ENCODE results near the gene ATP6V0E1. TPM values are rescaled to one million over a fixed set of nuclear protein-coding genes. Genes with fewer than 3 reads are reported as not detected.

ATP6V0E1 gene
- total and polyA plus RNA-seq, 2 experiments from 2014 or later: 75.9 to 250 TPM

DNA sequence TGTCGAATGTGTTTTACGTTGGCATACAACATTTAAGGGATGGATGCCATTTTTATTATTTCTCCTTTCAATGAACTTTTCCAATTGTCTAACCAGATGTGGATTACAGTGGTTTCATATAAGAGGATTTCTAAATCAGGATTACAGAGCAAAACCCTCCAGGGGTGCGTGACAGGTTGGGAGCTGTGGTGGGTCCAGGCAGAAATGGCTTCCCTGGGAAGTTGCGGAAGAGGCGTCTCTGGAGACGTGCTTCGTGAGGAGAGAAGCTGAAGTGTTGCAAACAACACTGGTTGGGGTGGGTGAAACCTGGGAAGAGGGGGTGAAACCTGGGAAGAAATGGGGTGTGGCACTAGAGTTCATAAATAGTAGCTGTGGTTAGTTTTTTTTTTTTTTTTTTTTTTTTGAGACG, 28.8 kb upstream of the ATP6V0E1 start (continued):
- TF ChIP-seq, protein P1, sequence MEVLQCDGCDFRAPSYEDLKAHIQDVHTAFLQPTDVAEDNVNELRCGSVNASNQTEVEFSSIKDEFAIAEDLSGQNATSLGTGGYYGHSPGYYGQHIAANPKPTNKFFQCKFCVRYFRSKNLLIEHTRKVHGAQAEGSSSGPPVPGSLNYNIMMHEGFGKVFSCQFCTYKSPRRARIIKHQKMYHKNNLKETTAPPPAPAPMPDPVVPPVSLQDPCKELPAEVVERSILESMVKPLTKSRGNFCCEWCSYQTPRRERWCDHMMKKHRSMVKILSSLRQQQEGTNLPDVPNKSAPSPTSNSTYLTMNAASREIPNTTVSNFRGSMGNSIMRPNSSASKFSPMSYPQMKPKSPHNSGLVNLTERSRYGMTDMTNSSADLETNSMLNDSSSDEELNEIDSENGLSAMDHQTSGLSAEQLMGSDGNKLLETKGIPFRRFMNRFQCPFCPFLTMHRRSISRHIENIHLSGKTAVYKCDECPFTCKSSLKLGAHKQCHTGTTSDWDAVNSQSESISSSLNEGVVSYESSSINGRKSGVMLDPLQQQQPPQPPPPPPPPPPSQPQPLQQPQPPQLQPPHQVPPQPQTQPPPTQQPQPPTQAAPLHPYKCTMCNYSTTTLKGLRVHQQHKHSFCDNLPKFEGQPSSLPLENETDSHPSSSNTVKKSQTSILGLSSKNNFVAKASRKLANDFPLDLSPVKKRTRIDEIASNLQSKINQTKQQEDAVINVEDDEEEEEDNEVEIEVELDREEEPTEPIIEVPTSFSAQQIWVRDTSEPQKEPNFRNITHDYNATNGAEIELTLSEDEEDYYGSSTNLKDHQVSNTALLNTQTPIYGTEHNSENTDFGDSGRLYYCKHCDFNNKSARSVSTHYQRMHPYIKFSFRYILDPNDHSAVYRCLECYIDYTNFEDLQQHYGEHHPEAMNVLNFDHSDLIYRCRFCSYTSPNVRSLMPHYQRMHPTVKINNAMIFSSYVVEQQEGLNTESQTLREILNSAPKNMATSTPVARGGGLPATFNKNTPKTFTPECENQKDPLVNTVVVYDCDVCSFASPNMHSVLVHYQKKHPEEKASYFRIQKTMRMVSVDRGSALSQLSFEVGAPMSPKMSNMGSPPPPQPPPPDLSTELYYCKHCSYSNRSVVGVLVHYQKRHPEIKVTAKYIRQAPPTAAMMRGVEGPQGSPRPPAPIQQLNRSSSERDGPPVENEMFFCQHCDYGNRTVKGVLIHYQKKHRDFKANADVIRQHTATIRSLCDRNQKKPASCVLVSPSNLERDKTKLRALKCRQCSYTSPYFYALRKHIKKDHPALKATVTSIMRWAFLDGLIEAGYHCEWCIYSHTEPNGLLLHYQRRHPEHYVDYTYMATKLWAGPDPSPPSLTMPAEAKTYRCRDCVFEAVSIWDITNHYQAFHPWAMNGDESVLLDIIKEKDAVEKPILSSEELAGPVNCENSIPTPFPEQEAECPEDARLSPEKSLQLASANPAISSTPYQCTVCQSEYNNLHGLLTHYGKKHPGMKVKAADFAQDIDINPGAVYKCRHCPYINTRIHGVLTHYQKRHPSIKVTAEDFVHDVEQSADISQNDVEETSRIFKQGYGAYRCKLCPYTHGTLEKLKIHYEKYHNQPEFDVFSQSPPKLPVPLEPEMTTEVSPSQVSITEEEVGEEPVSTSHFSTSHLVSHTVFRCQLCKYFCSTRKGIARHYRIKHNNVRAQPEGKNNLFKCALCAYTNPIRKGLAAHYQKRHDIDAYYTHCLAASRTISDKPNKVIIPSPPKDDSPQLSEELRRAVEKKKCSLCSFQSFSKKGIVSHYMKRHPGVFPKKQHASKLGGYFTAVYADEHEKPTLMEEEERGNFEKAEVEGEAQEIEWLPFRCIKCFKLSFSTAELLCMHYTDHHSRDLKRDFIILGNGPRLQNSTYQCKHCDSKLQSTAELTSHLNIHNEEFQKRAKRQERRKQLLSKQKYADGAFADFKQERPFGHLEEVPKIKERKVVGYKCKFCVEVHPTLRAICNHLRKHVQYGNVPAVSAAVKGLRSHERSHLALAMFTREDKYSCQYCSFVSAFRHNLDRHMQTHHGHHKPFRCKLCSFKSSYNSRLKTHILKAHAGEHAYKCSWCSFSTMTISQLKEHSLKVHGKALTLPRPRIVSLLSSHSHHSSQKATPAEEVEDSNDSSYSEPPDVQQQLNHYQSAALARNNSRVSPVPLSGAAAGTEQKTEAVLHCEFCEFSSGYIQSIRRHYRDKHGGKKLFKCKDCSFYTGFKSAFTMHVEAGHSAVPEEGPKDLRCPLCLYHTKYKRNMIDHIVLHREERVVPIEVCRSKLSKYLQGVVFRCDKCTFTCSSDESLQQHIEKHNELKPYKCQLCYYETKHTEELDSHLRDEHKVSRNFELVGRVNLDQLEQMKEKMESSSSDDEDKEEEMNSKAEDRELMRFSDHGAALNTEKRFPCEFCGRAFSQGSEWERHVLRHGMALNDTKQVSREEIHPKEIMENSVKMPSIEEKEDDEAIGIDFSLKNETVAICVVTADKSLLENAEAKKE (CRISPR knock-in tag; IDR thresholded peaks at IDR 0.05): no peak
- TF ChIP-seq, protein P2, sequence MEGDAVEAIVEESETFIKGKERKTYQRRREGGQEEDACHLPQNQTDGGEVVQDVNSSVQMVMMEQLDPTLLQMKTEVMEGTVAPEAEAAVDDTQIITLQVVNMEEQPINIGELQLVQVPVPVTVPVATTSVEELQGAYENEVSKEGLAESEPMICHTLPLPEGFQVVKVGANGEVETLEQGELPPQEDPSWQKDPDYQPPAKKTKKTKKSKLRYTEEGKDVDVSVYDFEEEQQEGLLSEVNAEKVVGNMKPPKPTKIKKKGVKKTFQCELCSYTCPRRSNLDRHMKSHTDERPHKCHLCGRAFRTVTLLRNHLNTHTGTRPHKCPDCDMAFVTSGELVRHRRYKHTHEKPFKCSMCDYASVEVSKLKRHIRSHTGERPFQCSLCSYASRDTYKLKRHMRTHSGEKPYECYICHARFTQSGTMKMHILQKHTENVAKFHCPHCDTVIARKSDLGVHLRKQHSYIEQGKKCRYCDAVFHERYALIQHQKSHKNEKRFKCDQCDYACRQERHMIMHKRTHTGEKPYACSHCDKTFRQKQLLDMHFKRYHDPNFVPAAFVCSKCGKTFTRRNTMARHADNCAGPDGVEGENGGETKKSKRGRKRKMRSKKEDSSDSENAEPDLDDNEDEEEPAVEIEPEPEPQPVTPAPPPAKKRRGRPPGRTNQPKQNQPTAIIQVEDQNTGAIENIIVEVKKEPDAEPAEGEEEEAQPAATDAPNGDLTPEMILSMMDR (conservative IDR thresholded peaks at IDR 0.05; ENCODE audit: low read depth in 2 of 2): no peak

DNA sequence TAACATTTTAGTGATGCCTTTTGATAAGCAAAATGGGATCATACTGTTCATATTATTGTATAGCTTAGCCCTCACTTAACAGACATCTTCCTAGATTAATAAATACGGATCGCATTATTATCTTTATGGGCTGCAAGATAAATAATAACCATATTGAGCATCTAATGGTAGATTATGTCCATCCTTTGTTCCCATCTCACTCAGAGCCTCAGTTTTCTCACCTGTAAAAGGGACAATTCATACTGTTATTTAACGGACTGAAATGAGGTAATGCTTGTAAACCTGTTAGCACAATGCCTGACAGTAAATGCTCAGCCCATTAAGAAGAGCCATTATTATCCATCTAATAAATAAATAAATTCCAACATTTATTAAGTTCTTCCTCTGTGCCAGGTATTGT, 27.3 kb upstream of the ATP6V0E1 start:
- Mint-ChIP-seq H3K27ac (no peak overlapping the region), H3K4me1 (peaks cover 3% of the 10 kb centered on the region; the same call in 2 of the 3 replicates), H3K9me3 (no peaks in the 10 kb centered on the region), H3K4me3 (no peak overlapping the region), H3K36me3 (ENCODE audit: low read depth) (peaks cover 2% of the 10 kb centered on the region; the same call in 1 of the 3 replicates), H3K27me3 (ENCODE audit: insufficient read depth, low read depth, poor library complexity) (peaks cover 18% of the 10 kb centered on the region)
- no peaks in the 10 kb centered on the region for H3K36me3 ChIP-seq (ENCODE audit: insufficient read depth)
- ATAC-seq: no peak
- DNase-seq (ENCODE audit: low spot score): no peak
- H3F3A ChIP-seq (replicated peaks; ENCODE audit: low read depth): no peaks in the 10 kb centered on the region
- H3K27ac ChIP-seq (ENCODE audit: low read depth): no peak overlapping the region
- H3K4me3 ChIP-seq: no peak overlapping the region
- H3K79me2 ChIP-seq (replicated peaks; ENCODE audit: insufficient read depth): peaks cover 8% of the 10 kb centered on the region
- no peak overlapping the region for H3K4me2 ChIP-seq
- H4K20me1 ChIP-seq (replicated peaks; ENCODE audit: insufficient read depth): peaks cover 11% of the 10 kb centered on the region; the same call in 1 of the 2 replicates
- H3K27me3 ChIP-seq (ENCODE audit: insufficient read depth): peaks cover 22% of the 10 kb centered on the region
- H2AFZ ChIP-seq: no peak overlapping the region
- no peaks in the 10 kb centered on the region for H3K9me2 ChIP-seq (ENCODE audit: insufficient read depth)
- H3K4me1 ChIP-seq (ENCODE audit: insufficient read depth): peaks cover 3% of the 10 kb centered on the region; the same call in 1 of the 2 replicates
- no peak for TF ChIP-seq EZH2phosphoT487 (IDR thresholded peaks at IDR 0.05; ENCODE audit: unreplicated experiment)
- TF ChIP-seq, protein P1 (CRISPR knock-in tag; IDR thresholded peaks at IDR 0.05): no peak
- TF ChIP-seq CREB1 (CRISPR knock-in tag; IDR thresholded peaks at IDR 0.05; ENCODE audit: low read depth): no peak
- TF ChIP-seq JUNB (IDR thresholded peaks at IDR 0.05; ENCODE audit: unreplicated experiment): no peak
- TF ChIP-seq, protein P3, sequence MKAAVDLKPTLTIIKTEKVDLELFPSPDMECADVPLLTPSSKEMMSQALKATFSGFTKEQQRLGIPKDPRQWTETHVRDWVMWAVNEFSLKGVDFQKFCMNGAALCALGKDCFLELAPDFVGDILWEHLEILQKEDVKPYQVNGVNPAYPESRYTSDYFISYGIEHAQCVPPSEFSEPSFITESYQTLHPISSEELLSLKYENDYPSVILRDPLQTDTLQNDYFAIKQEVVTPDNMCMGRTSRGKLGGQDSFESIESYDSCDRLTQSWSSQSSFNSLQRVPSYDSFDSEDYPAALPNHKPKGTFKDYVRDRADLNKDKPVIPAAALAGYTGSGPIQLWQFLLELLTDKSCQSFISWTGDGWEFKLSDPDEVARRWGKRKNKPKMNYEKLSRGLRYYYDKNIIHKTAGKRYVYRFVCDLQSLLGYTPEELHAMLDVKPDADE (IDR thresholded peaks at IDR 0.05): no peak

Measured in GM23338 (cell line).